Renal cortex interstitium (tissue), 11 donors: Measurements from ENCODE around the gene MRM1. TPM values are rescaled to one million over a fixed set of nuclear protein-coding genes. Genes with fewer than 3 reads are reported as not detected.

Source experiments
- DNase-seq, 11 donors: peaks; one replicate each; pipeline ENCODE4 v3.0.0-alpha.2; 2013; ENCODE audit warnings: low read depth in 9 of 11, low spot score in 4 of 11; ENCODE audit errors: extremely low read depth in 1 of 11
- polyA plus RNA-seq, 3 donors: library from polyadenylated mRNA; unstranded; fragments of 120-200 nt; gene quantifications; one replicate each; pipeline ENCODE4 v1.2.1, GENCODE V29; 2013; ENCODE audit not compliant: insufficient read length in 3 of 3

Gene MRM1
- polyA plus RNA-seq, 3 donors, result 3.7 to 5.6 (median 4.3) TPM

DNA sequence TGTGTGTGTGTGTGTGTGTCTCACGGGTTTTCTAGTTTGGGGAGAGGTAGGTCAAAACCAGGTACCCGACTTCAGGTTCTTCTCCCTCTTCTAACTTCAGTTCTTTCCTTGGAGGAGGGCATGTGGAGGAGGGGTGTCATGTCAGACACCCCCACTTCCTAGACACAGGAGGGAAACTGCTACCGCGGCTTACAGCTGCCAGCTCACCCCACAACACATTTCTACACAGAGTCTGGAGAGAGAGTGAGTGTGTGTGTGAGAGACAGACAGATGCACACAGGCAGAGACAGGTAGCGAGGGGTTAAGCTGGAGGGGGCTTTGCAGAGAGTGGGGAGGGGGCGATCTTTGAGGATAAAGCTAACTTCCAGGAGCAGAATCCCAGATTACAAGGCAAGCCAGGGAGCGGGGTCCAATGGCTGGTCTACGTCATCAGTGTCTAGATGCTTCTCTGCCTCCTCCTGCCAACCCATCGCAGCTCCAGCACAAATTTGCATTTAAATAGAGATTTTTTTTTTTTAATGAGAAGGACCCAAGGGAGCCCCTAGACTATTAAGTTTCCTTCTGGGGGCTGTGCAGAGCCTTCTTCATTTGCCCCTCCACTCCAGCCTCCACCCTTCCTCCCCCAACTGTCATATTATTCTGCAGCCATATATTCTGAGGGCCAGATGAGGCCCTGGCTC, 48.9 kb downstream of the MRM1 start:
- DNase-seq, result no peak

DNA sequence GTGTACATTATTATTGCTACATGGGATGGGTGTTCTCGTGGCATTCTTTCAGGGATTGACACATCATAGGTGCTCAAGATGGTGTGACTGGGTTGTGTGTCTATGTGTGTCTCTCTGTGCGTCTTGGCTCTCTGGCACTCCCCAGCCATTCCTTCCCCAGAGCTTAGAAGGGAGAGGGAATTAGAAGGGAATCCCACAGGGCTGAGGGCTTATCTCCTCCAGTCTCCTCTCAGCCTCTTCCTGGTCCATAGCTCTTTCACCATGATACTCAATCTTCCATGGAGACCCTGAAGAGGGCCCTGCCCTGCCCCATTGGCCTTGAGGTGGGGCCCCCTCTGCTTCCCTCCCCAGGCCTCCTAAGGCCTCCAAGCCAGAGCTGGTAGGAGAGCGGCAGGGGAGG, 52.0 kb downstream of the MRM1 start:
- no peak for DNase-seq

DNA sequence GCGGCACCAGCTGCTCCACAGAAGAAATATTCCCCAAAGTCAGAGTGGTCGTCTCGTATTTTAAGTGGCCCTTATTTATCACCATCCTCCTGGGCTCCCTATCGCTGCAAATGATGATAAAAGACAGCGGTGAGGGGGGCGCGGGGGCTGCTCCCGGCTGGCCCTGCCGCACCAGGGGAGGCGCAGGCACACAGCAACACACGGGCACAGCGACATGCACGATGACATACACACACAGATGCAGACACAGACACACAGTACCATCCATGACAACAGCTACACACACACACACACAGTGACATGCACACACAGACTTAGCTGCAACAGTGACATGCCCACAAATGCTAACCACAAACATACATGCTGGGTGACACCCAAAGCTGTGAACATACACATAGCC, 52.5 kb downstream of the MRM1 start:
- no peak for DNase-seq

DNA sequence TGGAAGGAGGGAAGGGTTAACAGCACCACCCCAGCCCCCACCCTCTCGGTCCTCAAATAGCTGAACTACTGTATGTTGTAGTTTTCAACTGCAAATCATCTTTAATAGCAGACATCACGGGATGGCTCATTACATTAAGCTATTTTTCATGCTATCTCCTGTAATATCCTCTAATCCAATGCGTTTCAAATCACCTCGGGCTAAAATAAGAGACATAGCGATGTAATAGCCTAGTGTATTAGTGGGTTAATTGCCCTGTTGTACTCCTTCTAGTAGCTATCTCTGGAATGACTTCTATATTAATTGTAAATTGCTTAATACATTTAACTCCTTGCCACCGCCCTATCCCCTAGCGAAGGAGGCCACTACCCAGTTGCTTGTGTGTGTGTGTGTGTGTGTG, 54.3 kb downstream of the MRM1 start:
- DNase-seq, result no peak

DNA sequence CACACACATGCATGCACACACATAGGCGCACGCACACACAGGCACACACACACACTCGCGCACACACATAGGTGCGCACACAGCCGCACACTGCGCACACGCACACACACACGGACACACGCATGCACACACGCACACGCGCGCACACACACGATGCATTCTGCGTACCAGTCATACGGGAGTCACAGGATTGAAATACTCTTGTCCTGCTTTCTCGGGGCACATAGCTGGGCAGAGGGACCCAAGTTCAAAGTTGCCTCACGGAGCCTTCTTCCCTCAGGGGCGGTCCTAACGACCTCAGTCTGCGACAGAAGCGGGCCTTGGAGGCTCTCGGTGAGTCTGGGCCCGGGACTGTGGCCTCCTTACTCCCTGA, 56.0 kb downstream of the MRM1 start:
- peak in 1 of 11 donors; percentile 15 for DNase-seq

DNA sequence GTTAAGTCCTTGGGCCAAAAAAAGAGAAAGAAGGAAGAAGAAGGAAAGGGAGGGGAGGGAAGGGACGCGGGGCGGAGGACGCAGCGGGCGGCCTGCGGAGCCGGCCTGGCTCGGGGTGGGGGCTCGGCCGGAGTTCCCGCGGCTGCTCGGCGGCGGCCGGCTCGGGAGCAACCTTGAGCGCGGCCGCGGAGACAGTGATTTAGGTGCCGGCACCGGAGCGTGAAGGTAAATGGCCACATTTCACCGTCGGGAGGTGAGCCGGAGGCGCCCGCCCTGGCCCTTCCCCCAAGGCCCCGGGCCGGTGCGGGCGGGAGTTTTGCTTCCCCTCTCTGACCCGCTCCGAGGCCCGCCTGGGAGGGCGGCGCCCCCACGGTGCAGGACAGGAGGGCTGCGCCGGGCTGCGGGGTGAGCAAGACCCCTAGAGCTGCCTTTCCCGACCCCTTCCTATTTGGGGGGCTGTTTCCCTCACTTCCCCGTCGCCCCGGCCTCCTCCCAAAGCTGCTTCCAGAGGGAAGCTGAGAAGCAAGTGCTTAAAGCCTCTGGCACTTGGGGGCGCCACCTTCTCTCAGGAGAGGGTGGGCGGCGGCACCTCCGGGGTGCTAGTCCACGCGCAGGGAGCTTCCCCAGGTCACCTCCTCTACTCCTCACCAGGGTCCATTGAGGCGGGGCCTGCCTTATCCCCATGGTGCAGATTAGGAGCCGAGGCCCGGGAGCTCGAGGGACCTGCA, 56.5 kb downstream of the MRM1 start:
- peak in 8 of 11 donors; percentile 44 to 70 (median 64) for DNase-seq

Other genes starting within 250 kb of the MRM1 start
- gene TBC1D3H, start 213.1 kb upstream of the MRM1 start, polyA plus RNA-seq, result 1 to 10 TPM in 1 of 3 donors, not detected in 2; 3.3 TPM
- 10 to 100 TPM; 60.9 to 73.1 (median 70.2) TPM for gene ZNHIT3, start 114.9 kb upstream of the MRM1 start, polyA plus RNA-seq
- 10 to 100 TPM; 42.1 to 62.8 (median 45.5) TPM for gene MYO19, start 66.7 kb upstream of the MRM1 start, polyA plus RNA-seq
- gene PIGW, start 66.6 kb upstream of the MRM1 start, polyA plus RNA-seq, result 10 to 100 TPM; 10.3 to 17.0 (median 11.2) TPM
- gene GGNBP2, start 56.7 kb upstream of the MRM1 start, polyA plus RNA-seq, result 10 to 100 TPM; 76.7 to 95.9 (median 91.3) TPM
- 10 to 100 TPM; 23.5 to 27.5 (median 25.9) TPM for gene DHRS11, start 9.7 kb upstream of the MRM1 start, polyA plus RNA-seq